Naive thymus-derived CD4-positive, alpha-beta T cell (primary cell): ENCODE results near the gene PLD3. TPM values are rescaled to one million over a fixed set of nuclear protein-coding genes. Genes with fewer than 3 reads are reported as not detected.
A peak's percentile ranks its signal among the peaks of the same experiment; 100 is the strongest.

Experiments
- ATAC-seq: fragments of 150-1000 bp; cut with Tn5 transposase; 2 replicates; pipeline ENCODE4 v1.10.0; 2021; ENCODE audit warnings: mild to moderate bottlenecking, moderate library complexity
- CTCF ChIA-PET: fragments of 350-600 bp; sonication (Branson Sonifier 250); formaldehyde crosslinking; loops from one replicate; lab custom pipeline; 2021; ENCODE audit warnings: antibody characterized with exemption; lab: Charles Lee
- POLR2A ChIA-PET: fragments of 350-600 bp; sonication (Branson Sonifier 250); formaldehyde crosslinking; loops from one replicate; lab custom pipeline; 2021; ENCODE audit warnings: antibody characterized with exemption, inconsistent platforms; lab: Charles Lee
- DNase-seq, 9 donors: peaks; one replicate each; pipeline versions ENCODE4 v3.0.0 to v3.0.0-alpha.2; 2020 to 2022; ENCODE audit warnings: mixed read lengths in 1 of 9
- H3K27ac ChIP-seq: one replicate; pipeline ENCODE4 v1.7.0; 2013; ENCODE audit warnings: mild to moderate bottlenecking, low read depth, low read length, moderate library complexity
- H3K27me3 ChIP-seq, 2 donors: one replicate each; pipeline ENCODE4 v1.7.0; 2013; ENCODE audit warnings: low read length in 2 of 2, mild to moderate bottlenecking in 2 of 2, moderate library complexity in 2 of 2; ENCODE audit not compliant: control insufficient read depth in 2 of 2, insufficient read depth in 2 of 2
- H3K36me3 ChIP-seq, 3 experiments: 1 replicate in 2 of 3; 2 replicates in 1 of 3; pipeline ENCODE4 v1.7.0; 2013; ENCODE audit warnings: low read length in 3 of 3, mild to moderate bottlenecking in 3 of 3, moderate library complexity in 1 of 3; ENCODE audit not compliant: insufficient read depth in 3 of 3, control insufficient read depth in 2 of 3
- H3K4me1 ChIP-seq, 2 donors: one replicate each; pipeline ENCODE4 v1.7.0; 2013; ENCODE audit warnings: low read length in 2 of 2, mild to moderate bottlenecking in 2 of 2, moderate library complexity in 1 of 2; ENCODE audit not compliant: control insufficient read depth in 2 of 2, insufficient read depth in 2 of 2
- H3K4me3 ChIP-seq: 2 replicates; pipeline ENCODE4 v1.7.0; 2013; ENCODE audit warnings: mild to moderate bottlenecking, low read length
- H3K9me3 ChIP-seq, 3 experiments: 1 replicate in 2 of 3; 2 replicates in 1 of 3; pipeline ENCODE4 v1.7.0; 2013; ENCODE audit warnings: low read length in 3 of 3; ENCODE audit not compliant: control insufficient read depth in 2 of 3
- H3K27ac Mint-ChIP-seq, 9 donors: one replicate each; pipeline ENCODE4 v1.8.0; 2020 to 2022; ENCODE audit warnings: mixed read lengths in 9 of 9, mild to moderate bottlenecking in 8 of 9, moderate library complexity in 5 of 9, inconsistent platforms in 2 of 9
- H3K27me3 Mint-ChIP-seq, 5 donors: one replicate each; pipeline ENCODE4 v1.8.0; 2021 to 2022; ENCODE audit warnings: mixed read lengths in 5 of 5, mild to moderate bottlenecking in 1 of 5
- H3K36me3 Mint-ChIP-seq, 5 donors: one replicate each; pipeline ENCODE4 v1.8.0; 2020 to 2022; ENCODE audit warnings: mixed read lengths in 5 of 5, mild to moderate bottlenecking in 3 of 5, inconsistent platforms in 1 of 5
- H3K4me1 Mint-ChIP-seq, 7 donors: one replicate each; pipeline ENCODE4 v1.8.0; 2020 to 2022; ENCODE audit warnings: mixed read lengths in 7 of 7, mild to moderate bottlenecking in 3 of 7, inconsistent platforms in 1 of 7
- H3K4me3 Mint-ChIP-seq, 10 donors: one replicate each; pipeline ENCODE4 v1.8.0; 2020 to 2022; ENCODE audit warnings: mild to moderate bottlenecking in 10 of 10, mixed read lengths in 10 of 10, moderate library complexity in 6 of 10, inconsistent platforms in 2 of 10
- H3K9me3 Mint-ChIP-seq, 11 donors: one replicate each; pipeline ENCODE4 v1.8.0; 2020 to 2022; ENCODE audit warnings: mixed read lengths in 11 of 11, mild to moderate bottlenecking in 4 of 11, inconsistent platforms in 1 of 11, moderate library complexity in 1 of 11
- intact Hi-C, 2 donors: fragments of 100-400 bp; cut with micrococcal nuclease; formaldehyde crosslinking; loops; one replicate each; pipeline ENCODE4 v1.15.1; 2023
- polyA plus RNA-seq, 2 donors: library from polyadenylated mRNA; unstranded; fragments of 300-500 nt; fragmentation: Illumina TruSeq; gene quantifications; one replicate each; pipeline ENCODE4 v1.2.3, GENCODE V29; 2021
- total RNA-seq, 6 experiments: library from RNA in 5 of 6; stranded (reverse) in 5 of 6; gene quantifications; 1 replicate in 5 of 6; 2 replicates in 1 of 6; pipeline ENCODE4 v1.2.3 and lab custom pipeline; 2021 to 2026

Gene PLD3
- total and polyA plus RNA-seq, 7 experiments from 2014 or later, result 60.1 to 137 (median 85.8) TPM

DNA sequence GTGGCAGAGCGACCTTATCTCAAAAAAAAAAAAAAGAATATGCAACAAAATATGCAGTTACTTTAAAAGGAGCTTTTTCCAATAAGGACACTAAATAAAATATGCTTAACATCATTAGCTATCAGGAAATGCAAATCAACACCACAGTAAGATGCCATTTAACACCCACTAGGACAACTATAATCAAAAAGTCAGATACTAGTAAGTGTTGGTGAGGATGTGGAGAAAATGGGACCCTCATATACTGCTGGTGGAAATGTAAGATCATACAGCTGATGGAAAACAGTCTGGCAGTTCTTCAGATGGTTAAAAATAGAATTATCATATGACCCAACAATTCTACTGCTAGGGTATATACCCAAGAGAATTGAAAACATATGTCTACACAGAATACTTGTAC is 38.8 kb upstream of the PLD3 start:
- Histone ChIP-seq H3K9me3 (no peaks in the 10 kb centered on the region), H3K27ac (no peak overlapping the region), H3K36me3 (no peaks in the 10 kb centered on the region), H3K4me3 (no peak overlapping the region), H3K27me3 (no peaks in the 10 kb centered on the region), H3K4me1 (no peaks in the 10 kb centered on the region)
- POLR2A ChIA-PET, result interaction anchor here (0.6 kb wide), 1 partner anchor 143 kb away, joined by 3 read pairs; no protein-coding TSS in a partner anchor
- Mint-ChIP-seq H3K27me3 (no peaks in the 10 kb centered on the region), H3K4me1 (peaks cover 0 to 5% (median 4%) of the 10 kb centered on the region in 7 donors), H3K9me3 (no peaks in the 10 kb centered on the region), H3K36me3 (no peaks in the 10 kb centered on the region), H3K27ac (no peak overlapping the region), H3K4me3 (no peak overlapping the region)
- intact Hi-C loops, result loop anchor here in 1 of 2 donors (10.0 kb wide), 1 partner anchor 215 kb away; no protein-coding TSS in a partner anchor
- no peak for ATAC-seq
- CTCF ChIA-PET, result no interaction called here
- no peak for DNase-seq

DNA sequence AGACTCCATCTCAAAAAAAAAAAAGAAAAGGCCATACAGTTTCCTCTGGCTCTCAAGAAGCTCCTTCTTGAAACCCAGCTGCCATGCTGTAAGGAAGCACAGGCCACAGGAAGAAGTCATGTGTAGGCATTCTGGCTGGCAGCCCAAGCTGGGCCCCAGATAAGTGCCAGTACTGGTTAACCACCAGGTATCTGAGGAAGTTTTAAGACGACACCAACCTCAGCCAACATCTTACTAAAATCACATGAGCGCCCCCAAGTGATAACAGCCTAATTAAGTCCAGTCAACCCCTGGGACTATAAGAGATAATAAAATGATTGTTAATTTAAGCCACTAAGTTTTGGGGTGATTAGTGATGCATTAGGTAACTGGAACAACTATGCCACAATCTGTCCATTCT is 36.0 kb upstream of the PLD3 start:
- H3K27ac Mint-ChIP-seq, result no peak overlapping the region
- DNase-seq, result no peak
- Histone ChIP-seq H3K4me3 (no peak overlapping the region), H3K4me1 (no peaks in the 10 kb centered on the region), H3K36me3 (no peaks in the 10 kb centered on the region), H3K27me3 (no peaks in the 10 kb centered on the region), H3K9me3 (no peaks in the 10 kb centered on the region), H3K27ac (no peak overlapping the region)
- peaks cover 0 to 4% (median 0%) of the 10 kb centered on the region in 5 donors for H3K36me3 Mint-ChIP-seq
- ChIA-PET CTCF (interaction anchor here (0.6 kb wide), 1 partner anchor 7 kb away, joined by 5 read pairs; no protein-coding TSS in a partner anchor), POLR2A (no interaction called here)
- no peak for ATAC-seq
- intact Hi-C loops, result no loop called here
- peaks cover 0 to 3% (median 0%) of the 10 kb centered on the region in 7 donors for H3K4me1 Mint-ChIP-seq
- H3K9me3 Mint-ChIP-seq, result no peaks in the 10 kb centered on the region
- H3K4me3 Mint-ChIP-seq, result no peak overlapping the region
- no peaks in the 10 kb centered on the region for H3K27me3 Mint-ChIP-seq

DNA sequence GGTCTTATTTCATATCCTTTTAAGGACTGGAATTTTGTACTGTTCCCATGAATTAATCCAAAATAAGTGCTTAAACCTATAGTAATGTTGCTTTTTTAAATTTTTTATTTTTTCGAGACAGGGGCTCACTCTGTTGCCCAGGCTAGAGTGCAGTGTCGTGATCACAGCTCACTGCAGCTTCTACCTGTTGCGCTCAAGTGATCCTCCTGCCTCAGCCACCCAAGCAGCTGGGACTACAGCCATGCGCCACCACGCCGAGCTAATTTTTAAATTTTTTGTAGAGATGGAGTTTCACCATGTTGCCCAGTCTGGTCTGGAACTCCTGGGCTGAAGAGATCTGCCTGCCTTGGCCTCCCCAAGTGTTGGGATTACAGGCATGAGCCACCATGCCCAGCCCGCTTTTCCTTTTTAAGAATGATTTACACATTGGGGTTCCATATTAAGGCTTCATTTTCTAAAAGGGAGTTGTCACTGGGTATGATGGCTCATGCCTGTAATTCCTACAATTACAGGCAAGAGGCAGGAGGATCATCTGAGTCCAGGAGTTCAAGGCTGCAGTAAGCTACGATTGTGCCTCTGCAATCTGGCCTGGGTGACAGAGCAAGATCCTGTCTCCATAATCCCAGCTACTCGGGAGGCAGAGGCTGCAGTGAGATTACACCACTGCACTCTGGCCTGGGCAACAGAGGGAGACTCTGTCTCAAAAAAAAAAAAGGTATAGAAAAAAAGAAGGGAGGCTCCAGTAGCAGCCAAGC is 35.1 kb upstream of the PLD3 start:
- no peaks in the 10 kb centered on the region for H3K4me1 ChIP-seq
- H3K27ac ChIP-seq, result no peak overlapping the region
- intact Hi-C loops, result no loop called here
- H3K9me3 ChIP-seq, result no peaks in the 10 kb centered on the region
- no peak for ATAC-seq
- Mint-ChIP-seq H3K36me3 (peaks cover 0 to 4% (median 0%) of the 10 kb centered on the region in 5 donors), H3K4me1 (peaks cover 0 to 3% (median 0%) of the 10 kb centered on the region in 7 donors), H3K27ac (no peak overlapping the region), H3K4me3 (no peak overlapping the region), H3K9me3 (no peaks in the 10 kb centered on the region), H3K27me3 (no peaks in the 10 kb centered on the region)
- POLR2A ChIA-PET, result no interaction called here
- H3K27me3 ChIP-seq, result no peaks in the 10 kb centered on the region
- no peak for DNase-seq
- H3K4me3 ChIP-seq, result no peak overlapping the region
- H3K36me3 ChIP-seq, result no peaks in the 10 kb centered on the region
- CTCF ChIA-PET, result interaction anchor here (0.6 to 1.2 kb wide), 3 partner anchors 8 to 1763 kb away, joined by 3 to 5 read pairs (median 3); partner anchors contain the start of gene ZNF574

DNA sequence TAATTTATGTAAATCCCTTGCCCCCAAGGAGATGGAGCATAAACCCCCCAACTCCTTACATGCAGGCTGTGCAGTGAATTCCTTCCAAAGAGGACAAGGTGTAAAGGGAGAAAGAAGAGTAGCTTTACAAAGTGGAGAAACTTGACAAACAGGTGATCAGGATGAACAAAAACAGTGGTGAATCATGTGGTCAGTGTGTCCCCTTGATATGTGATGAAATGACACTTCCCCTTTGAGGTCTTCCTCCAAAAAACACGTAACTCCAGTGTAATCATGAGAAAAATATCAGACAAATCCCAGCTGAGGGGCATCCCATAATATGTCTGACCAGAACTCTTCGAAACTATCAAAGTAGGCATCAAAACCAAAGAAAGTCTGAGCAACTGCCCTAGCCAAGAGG is 33.8 kb upstream of the PLD3 start:
- peak overlapping the region in 1 of 9 donors; percentile 72 for H3K27ac Mint-ChIP-seq
- no peak overlapping the region for H3K4me3 Mint-ChIP-seq
- Histone ChIP-seq H3K36me3 (peaks cover 0 to 3% (median 0%) of the 10 kb centered on the region in 3 experiments), H3K9me3 (no peaks in the 10 kb centered on the region), H3K27ac (no peak overlapping the region), H3K27me3 (no peaks in the 10 kb centered on the region), H3K4me3 (no peak overlapping the region), H3K4me1 (no peaks in the 10 kb centered on the region)
- H3K36me3 Mint-ChIP-seq, result peaks cover 0 to 4% (median 0%) of the 10 kb centered on the region in 5 donors
- H3K9me3 Mint-ChIP-seq, result no peaks in the 10 kb centered on the region
- no peaks in the 10 kb centered on the region for H3K27me3 Mint-ChIP-seq
- DNase-seq (no peak), ATAC-seq (peak; percentile 40)
- intact Hi-C loops, result no loop called here
- peaks cover 0 to 3% (median 0%) of the 10 kb centered on the region in 7 donors for H3K4me1 Mint-ChIP-seq
- POLR2A ChIA-PET, result no interaction called here
- CTCF ChIA-PET, result interaction anchor here (0.6 to 1.2 kb wide), 2 partner anchors 147 to 320 kb away, joined by 3 read pairs; no protein-coding TSS in a partner anchor

DNA sequence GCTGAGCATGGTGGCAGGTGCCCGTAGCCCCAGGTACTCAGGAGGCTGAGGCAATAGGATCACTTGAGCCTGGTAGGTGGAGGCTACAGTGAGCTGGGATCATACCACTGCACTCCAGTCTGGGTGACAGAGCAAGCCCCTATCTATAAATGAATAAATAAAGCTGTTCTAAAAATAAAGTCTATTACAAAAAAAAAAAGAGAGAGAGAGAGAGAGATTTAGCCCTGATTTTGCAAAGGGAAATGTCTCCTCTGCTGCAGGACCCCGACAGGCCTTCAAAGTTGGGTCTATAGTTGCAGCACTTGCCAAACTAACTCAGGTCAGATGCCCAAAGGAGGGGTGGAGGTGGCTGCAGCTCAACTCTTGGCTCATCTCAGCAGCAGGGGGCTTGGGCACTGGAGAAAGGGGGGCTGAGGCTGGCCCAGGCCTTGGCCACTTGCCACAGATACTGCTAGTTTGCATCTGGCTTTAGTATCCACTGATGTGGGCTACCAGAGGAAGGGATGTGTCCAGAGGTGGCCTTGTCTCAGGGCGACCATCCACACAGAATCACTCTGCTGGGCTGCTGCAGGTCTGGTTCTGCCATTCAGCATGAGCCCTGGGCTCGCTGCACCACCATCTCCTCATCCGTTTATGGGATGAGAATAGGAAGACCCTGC is 32.6 kb upstream of the PLD3 start:
- H3K36me3 Mint-ChIP-seq, result peaks cover 0 to 8% (median 0%) of the 10 kb centered on the region in 5 donors

DNA sequence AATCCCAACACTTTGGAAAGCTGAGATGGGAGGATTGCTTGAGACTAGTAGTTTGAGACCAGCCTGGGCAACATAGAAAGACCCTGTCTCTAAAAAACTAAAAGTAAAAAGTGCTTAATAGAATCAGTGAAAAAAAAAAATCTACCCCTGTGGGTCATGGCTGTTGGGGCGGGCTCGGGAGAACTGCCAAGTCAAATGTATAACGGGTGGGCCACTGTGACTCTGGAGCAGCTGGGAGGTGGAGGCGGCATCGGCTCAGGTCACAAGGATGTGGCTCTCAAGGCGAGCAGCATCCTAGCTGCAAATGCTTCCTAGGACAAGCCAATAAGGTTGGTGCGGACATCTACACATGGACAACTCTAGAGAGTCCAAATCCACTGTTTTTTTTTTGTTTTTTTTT is 31.2 kb upstream of the PLD3 start:
- no peaks in the 10 kb centered on the region for H3K27me3 Mint-ChIP-seq

More for the DNA sequence above, 32.6 kb upstream of the PLD3 start:
- Mint-ChIP-seq H3K9me3 (no peaks in the 10 kb centered on the region), H3K4me3 (no peak overlapping the region), H3K27me3 (no peaks in the 10 kb centered on the region), H3K4me1 (peaks cover 0 to 3% (median 0%) of the 10 kb centered on the region in 7 donors), H3K27ac (peak overlapping the region in 1 of 9 donors; percentile 6)
- CTCF ChIA-PET, result interaction anchor here (1.0 kb wide), 1 partner anchor 11 kb away, joined by 3 read pairs; no protein-coding TSS in a partner anchor
- Histone ChIP-seq H3K27ac (no peak overlapping the region), H3K9me3 (no peaks in the 10 kb centered on the region), H3K4me1 (no peaks in the 10 kb centered on the region), H3K27me3 (no peaks in the 10 kb centered on the region), H3K4me3 (no peak overlapping the region), H3K36me3 (peaks cover 0 to 15% (median 5%) of the 10 kb centered on the region in 3 experiments)
- POLR2A ChIA-PET, result no interaction called here
- DNase-seq (no peak), ATAC-seq (no peak)
- intact Hi-C loops, result no loop called here

More for the DNA sequence above, 31.2 kb upstream of the PLD3 start:
- ATAC-seq (no peak), DNase-seq (no peak)
- peak overlapping the region in 1 of 9 donors; percentile 71 for H3K27ac Mint-ChIP-seq
- peaks cover 0 to 29% (median 5%) of the 10 kb centered on the region in 3 experiments for H3K36me3 ChIP-seq
- peaks cover 0 to 14% (median 2%) of the 10 kb centered on the region in 5 donors for H3K36me3 Mint-ChIP-seq
- ChIA-PET CTCF (no interaction called here), POLR2A (no interaction called here)
- H3K27ac ChIP-seq, result no peak overlapping the region
- H3K27me3 ChIP-seq, result no peaks in the 10 kb centered on the region
- H3K4me1 Mint-ChIP-seq, result peaks cover 0 to 5% (median 0%) of the 10 kb centered on the region in 7 donors
- no peak overlapping the region for H3K4me3 Mint-ChIP-seq
- no peak overlapping the region for H3K4me3 ChIP-seq
- H3K4me1 ChIP-seq, result no peaks in the 10 kb centered on the region
- H3K9me3 ChIP-seq, result no peaks in the 10 kb centered on the region
- intact Hi-C loops, result no loop called here
- H3K9me3 Mint-ChIP-seq, result no peaks in the 10 kb centered on the region
